ENCODE data around the gene ADGRE1.

Gene ADGRE1

DNA sequence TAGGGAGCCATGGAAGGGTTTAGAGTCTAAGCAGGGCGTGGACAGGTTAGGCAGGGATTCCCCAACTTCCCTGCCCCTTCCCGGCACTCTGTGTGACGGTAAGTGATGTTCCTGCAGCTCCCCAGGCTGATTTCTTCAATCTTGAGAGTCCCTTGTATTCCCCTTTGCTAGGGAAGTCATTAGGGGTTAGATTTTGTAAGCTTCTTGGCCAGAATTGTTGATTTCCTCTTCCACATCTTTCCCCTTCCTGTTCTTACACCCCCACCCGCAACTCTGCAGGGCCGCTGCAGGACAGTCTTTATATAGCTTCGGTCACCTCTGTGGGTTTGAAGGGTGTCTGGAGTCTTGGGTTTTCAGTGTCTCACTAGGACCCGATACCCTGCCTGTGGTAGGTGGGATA is 10.6 kb upstream of the ADGRE1 start:
- DNase-seq, result no peak

DNA sequence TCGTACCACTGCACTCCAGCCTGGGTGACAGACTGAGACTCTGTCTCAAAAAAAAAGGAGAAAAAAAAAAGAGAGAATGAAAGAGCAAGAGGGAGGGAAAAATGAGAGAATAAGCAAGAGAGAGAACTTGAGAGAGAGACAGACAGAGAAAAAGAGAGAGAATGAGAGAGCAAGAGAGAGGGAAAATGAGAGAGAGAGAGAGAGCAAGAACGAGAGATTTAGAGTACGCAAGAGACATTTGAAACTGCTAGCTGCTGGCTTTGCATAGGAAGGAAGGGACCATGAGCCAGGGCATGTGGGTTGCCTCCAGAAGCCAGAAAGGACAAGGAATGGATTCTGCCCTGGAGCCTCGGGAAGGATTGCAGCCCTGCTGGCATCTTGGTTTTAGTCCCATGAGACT is 9.6 kb upstream of the ADGRE1 start:
- no peak for DNase-seq

DNA sequence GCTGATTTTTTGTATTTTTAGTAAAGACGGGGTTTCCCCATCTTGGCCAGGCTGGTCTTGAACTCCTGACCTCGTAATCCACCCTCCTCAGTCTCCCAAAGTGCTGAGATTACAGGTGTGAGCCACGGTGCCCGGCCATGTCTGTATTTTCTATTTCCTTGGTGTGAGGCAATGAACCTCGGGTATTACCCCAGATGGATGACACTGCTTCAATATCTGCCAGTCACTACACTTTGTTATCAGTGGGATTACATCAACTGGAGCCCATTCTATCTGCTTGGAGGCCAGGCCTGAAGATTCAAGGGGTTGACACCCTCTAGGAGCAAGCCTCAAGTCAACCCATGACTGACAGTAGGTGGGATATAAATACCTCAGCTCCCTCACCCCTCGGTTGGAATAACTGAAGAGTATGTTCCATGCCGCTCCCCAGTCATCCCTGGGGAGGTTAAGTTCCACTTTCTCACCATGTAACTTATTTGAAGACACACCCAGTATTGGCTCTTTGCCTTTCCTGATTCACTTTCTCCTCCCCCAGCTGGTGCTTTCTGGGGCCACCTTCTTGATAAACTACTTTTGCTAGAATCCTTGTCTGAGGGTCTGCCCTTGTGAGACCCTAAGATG is 992 bp upstream of the ADGRE1 start:
- no peak for DNase-seq

DNA sequence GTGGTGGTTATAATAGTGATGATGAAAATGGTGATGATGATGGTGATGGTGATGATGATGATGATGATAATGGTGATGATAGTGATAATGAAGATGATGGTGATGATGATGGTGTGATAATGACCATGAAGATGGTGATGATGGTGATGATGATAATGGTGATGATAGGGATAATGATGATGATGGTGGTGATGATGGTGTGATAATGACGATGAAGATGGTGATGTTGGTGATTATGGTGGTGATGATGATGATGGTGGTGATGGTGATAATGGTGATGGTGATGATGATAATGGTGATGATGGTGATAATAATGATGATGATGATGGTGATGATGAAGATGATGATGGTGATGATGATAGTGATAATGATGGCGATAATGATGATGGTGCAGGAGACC is 1.6 kb downstream of the ADGRE1 start:
- no peak for DNase-seq

DNA sequence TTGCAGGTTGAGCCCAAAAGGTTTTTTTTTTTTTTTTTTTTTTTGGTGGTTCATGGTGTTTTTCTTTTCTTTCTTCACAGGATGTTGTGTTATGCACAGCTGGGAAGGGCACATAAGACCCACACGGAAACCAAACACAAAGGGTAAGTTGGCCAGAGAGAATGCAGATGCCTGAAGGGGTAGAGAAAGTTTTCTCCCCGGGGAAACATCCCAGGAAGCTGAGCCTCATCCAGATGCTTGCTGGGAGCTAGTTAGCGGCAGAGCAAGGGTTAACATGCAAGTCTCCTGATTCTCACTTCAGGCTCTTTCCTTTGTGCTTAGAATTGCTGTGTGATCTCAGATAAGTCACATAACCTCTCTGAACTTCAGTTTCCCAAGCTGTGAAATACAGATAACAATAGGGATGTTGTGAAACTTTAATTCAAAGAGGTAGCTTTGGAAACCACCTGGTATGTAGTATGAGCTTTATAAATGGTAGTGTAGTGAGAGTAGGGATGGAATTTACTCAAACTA is 3.1 kb downstream of the ADGRE1 start:
- no peak for DNase-seq

DNA sequence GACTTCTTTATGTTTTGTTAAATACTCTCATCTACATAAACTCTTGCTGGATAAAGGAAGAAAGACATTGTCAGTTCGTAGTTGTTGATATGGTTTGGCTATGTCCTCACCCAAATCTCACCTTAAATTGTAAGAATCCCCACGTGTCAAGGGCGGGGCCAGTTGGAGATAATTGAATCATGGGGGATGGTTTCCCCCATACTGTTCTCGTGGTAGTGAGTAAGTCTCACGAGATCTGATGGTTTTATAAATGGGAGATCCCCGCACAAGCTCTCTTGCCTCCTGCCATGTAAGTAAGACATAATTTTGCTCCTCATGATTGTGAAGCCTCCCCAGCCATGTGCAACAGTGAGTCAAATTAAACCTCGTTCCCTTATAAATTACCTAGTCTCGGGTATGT is 3.6 kb downstream of the ADGRE1 start:
- no peak for DNase-seq

- DNase-seq, result no peak
Observed at GRCh38 chr19:6891761-6892385, 4.5 kb downstream of the ADGRE1 start.

DNA sequence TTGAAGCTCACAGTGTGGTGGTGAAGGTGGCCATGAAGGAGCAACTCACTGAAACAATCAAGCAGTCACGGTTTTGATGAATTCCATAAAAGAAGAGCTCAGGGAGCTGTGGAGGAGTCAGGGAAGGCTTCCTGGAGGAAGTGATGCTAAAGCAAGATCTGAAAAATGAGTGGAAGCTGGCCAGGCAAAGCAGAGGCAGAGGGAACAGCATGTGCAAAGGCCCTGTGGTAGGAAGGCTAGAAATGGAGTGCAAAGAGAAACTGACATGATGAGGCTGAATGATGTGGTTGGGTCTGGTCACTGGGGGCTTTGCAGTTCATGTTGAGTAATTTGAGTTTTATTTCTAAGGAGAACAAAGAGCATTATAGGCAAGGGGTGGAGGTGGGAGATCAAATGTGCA is 6.9 kb downstream of the ADGRE1 start:
- DNase-seq, result no peak

DNA sequence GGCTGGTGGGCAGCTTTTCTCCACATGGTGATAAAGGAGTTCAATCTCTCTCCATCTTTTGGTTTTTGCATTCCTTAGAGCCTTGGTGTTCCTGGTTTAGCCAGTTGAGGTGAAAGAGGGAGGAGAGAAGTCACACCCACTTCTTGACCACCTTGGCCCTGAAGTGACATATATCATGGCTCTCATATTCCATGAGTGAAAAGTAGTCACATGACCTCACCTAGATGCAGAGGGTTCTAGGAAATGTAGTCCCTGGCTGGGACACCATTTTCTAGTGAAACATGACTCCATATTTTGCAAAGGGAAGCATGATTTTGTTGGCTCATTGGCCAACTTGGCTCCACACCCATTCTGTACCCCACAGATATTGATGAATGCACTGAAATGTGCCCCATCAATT is 16.1 kb downstream of the ADGRE1 start:
- DNase-seq, result no peak

DNA sequence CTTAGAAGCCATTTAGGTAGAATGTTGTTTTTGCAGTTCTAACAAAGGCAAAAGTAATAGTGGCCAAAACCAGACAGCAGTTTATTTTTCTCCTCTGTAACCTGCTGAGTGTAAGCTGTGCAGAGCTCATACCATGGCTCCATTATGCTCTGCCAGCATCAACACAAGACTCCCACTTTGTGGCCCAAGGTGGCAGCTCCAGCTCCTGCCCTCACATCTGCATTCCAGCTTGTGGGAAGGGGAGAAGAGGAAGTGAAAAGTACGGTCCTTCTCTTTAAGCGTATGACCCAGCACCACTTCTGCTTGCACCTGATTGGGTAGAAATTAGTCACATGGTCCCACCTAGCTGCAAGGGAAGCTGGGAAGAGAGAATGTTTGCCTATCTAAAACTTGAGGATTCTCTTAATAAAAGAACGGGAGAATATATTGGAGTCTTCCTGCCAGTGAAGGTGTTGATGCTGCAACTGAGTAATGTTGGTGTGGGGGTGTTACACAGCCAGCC is 19.2 kb downstream of the ADGRE1 start:
- DNase-seq, result no peak

GRCh38 chr19:6911523-6911922 is 24.1 kb downstream of the ADGRE1 start:
- DNase-seq, result no peak

- no peak for DNase-seq
Observed at GRCh38 chr19:6914321-6914720, 26.9 kb downstream of the ADGRE1 start.

GRCh38 chr19:6916952-6917351 is 29.6 kb downstream of the ADGRE1 start:
- no peak for DNase-seq

DNA sequence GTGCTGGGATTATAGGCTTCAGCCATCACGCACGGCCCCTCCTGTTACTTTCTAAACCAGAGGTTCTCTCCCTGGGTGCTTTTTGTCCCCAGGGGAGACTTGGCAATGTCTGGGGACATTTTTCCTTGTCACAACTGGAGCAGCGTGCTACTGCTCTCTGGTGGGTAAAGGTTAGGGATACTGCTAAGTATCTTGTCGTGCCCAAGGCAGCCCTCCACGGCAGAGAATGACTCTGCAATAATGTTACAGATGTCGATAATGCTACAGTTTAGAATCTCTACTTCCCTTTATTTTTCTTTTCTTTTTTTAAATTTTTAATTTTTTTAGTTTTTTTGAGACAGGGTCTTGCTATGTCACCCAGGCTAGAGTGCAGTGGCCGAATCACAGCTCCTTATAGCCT is 38.0 kb downstream of the ADGRE1 start:
- no peak for DNase-seq

DNA sequence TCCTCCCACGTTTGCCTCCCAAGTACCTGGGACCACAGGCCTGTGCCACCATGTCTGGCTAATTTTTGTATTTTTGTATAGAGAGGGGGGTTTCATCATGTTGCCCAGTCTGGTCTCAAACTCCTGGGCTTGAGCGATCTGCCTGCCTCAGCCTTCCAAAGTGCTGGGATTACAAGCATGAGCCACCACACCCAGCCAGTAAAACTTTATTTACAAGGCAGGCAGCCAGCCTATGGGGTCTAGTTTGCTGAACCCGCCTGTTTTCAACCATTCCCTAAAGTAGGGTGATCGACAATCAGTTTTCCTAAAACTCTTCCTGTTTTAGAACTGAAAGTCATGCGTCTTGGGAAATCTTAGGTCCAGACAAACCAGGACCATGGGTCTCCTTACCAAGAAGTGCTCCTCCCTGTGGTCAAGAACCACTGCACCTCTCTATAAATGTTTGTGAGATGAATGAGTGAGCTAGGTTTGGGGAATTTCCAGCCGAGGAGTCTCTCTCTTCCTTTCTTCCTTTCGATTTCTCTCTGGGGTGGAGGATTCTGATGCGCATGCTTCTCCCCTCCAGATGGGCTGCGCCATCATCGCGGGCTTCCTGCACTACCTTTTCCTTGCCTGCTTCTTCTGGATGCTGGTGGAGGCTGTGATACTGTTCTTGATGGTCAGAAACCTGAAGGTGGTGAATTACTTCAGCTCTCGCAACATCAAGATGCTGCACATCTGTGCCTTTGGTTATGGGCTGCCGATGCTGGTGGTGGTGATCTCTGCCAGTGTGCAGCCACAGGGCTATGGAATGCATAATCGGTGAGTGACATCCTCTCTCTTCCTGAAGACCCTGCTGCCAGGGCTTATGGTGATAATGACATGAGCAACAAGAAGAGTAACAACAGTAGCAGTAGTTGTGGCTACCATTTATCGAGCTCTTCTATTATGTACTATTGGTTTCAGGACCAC is 38.7 kb downstream of the ADGRE1 start:
- no peak for DNase-seq

DNA sequence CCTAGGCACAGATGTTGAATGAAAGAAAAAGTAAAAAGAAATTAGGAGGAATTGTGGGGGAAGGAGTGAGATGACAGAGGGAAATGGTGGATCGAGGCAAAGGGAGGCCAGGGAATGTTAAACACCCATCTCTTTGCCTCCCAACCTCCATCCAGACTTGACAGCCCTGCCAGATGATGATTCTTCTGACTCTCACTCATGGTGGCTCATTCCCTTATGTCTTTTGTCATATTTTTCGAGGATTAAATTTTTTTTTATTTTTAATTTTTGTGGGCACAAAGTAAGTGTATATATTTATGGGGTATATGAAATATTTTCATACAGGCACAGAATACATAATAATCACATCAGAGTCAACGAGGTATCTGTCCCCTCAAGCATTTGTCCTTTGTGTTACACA is 42.8 kb downstream of the ADGRE1 start:
- no peak for DNase-seq

DNA sequence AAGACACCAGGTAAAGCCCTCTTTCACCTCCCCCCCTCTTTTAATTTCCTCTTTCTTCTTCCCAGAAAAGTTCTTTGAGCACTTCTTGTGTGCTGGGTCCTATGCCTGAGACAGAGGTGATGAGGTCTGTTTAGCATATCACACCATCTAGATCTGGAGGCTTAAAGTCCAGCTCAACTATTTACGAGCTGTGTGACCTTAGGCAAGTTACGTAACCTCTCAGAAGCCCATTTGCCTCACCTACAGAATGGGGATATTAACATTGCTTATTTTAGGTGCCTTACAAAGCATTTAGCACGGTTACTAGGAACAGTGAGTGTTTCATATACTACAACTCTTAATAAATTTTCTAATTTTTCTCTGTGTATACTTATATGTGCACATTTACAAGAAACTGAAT is 47.7 kb downstream of the ADGRE1 start:
- no peak for DNase-seq

GRCh38 chr19:6935618-6936017 is 48.2 kb downstream of the ADGRE1 start:
- DNase-seq, result no peak

- DNase-seq, result no peak
Observed at GRCh38 chr19:6945733-6946132, 58.4 kb downstream of the ADGRE1 start.

GRCh38 chr19:6947745-6948144 is 60.4 kb downstream of the ADGRE1 start:
- DNase-seq, result no peak

DNA sequence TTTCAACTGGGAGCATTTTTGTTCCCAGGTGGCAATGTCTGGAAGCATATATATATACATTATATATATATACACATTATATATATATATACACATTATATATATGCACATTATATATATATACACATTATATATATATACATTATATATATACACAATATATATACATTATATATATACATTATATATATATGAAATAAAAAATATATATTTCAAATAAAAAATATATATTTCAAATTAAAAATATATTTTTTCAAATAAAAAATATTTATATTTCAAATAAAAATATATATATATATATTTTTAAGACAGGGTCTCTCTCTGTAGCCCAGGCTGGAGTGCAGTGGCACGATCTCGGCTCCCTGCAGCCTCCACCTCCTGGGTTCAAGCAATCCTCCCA is 61.5 kb downstream of the ADGRE1 start:
- DNase-seq, result no peak

- DNase-seq, result no peak
Observed at GRCh38 chr19:6952956-6953355, 65.6 kb downstream of the ADGRE1 start.

- DNase-seq, result no peak
Observed at GRCh38 chr19:6955082-6955481, 67.7 kb downstream of the ADGRE1 start.

DNA sequence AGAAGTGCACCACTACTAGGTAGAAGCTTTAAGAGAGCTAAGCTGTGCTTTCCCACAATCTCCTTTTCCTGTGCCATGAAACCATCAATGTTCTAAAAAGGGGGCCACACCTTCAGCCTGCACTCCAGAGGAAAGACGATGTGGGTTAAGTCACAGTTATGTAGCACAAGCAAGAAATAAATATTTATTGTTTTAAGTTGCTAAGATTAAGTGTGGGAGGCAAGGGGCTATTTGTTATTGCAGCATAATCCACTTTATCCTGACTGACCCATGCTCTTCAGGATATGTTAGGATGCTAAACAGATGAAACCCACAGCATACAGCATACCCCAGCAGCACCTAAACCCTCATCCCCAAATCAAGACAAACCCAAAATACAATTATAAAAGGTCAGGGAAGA is 69.2 kb downstream of the ADGRE1 start:
- no peak for DNase-seq
